DND-41 (cell line): ENCODE results near the gene PDCD1LG2.

Experiments used
- EZH2 ChIP-seq: IDR thresholded peaks from 3 replicates; pipeline ENCODE4 v1.6.1; 2012; ENCODE audit warnings: borderline replicate concordance, low read depth, mild to moderate bottlenecking, moderate library complexity, low read length, inconsistent platforms; ENCODE audit not compliant: severe bottlenecking
- TF ChIP-seq, protein P1 (sequence below): IDR thresholded peaks from 2 replicates; pipeline ENCODE4 v1.5.1; 2012; ENCODE audit warnings: borderline replicate concordance, low read length, moderate library complexity, mild to moderate bottlenecking; ENCODE audit not compliant: poor library complexity, severe bottlenecking; ENCODE audit errors: extremely low read depth

DNA sequence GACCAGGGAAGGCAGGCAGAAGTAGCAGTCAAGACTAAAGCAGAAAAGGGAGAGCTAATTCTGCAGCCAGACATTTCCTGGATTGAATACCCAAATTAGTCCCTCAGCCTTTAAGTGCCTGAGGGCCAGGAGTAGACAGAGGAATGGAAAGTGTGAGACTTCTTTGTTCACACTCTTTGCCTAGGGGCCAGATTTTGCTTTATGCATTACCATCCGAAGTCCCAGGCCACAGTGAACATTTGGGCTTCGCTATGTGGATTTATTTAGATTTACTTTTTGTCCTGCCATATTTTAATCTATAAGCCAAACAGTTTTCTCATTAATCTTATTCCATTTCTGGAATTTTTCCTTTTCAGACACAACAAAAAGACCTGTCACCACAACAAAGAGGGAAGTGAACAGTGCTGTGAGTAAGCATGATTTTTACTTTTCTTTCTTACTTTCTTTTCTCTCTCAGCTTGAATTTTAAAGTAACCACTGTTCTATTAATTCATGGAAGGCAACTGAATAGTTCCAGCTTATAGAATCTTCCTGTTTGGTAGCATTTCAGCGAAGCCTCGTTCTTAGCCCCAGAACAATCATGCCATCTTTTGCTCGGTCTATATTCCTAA lies 52.6 kb downstream of the PDCD1LG2 start:
- TF ChIP-seq, protein P1, sequence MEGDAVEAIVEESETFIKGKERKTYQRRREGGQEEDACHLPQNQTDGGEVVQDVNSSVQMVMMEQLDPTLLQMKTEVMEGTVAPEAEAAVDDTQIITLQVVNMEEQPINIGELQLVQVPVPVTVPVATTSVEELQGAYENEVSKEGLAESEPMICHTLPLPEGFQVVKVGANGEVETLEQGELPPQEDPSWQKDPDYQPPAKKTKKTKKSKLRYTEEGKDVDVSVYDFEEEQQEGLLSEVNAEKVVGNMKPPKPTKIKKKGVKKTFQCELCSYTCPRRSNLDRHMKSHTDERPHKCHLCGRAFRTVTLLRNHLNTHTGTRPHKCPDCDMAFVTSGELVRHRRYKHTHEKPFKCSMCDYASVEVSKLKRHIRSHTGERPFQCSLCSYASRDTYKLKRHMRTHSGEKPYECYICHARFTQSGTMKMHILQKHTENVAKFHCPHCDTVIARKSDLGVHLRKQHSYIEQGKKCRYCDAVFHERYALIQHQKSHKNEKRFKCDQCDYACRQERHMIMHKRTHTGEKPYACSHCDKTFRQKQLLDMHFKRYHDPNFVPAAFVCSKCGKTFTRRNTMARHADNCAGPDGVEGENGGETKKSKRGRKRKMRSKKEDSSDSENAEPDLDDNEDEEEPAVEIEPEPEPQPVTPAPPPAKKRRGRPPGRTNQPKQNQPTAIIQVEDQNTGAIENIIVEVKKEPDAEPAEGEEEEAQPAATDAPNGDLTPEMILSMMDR = no peak
- no peak for TF ChIP-seq EZH2
